Activated T-helper 1 cell treated with anti-CD3 and anti-CD28 coated beads, Interleukin-12 subunit alpha, Interleukin-12 subunit beta, Interleukin-2, Interleukin-4 antibody, amounts not matched to agents 30 ng/mL and 10 ng/mL and 1 ng/mL, durations not matched to agents 14 hours and 24 hours and 36 hours (primary cell): Measurements from ENCODE around the gene OR51B2. TPM values are rescaled to one million over a fixed set of nuclear protein-coding genes. Genes with fewer than 3 reads are reported as not detected.
"Not testable (repeated sequence)": the region's sequence is repeated elsewhere in the genome, so short reads cannot be mapped to it uniquely, and the experiment has no call there.

Experiments
- DNase-seq: peaks from one replicate; pipeline ENCODE4 v3.0.0; 2021; ENCODE audit warnings: low spot score
- H3K27ac Mint-ChIP-seq: one replicate; pipeline ENCODE4 v1.8.0; 2021; ENCODE audit warnings: mild to moderate bottlenecking, mixed read lengths
- H3K27me3 Mint-ChIP-seq: one replicate; pipeline ENCODE4 v1.8.0; 2022; ENCODE audit warnings: mild to moderate bottlenecking, moderate library complexity, mixed read lengths; ENCODE audit not compliant: insufficient read depth
- H3K36me3 Mint-ChIP-seq: one replicate; pipeline ENCODE4 v1.8.0; 2021; ENCODE audit warnings: low read depth, mixed read lengths
- H3K4me1 Mint-ChIP-seq: one replicate; pipeline ENCODE4 v1.8.0; 2021; ENCODE audit warnings: low read depth, mixed read lengths
- H3K4me3 Mint-ChIP-seq: one replicate; pipeline ENCODE4 v1.8.0; 2021; ENCODE audit warnings: mild to moderate bottlenecking, moderate library complexity, mixed read lengths
- H3K9me3 Mint-ChIP-seq: one replicate; pipeline ENCODE4 v1.8.0; 2021; ENCODE audit warnings: mixed read lengths
- intact Hi-C: fragments of 100-400 bp; cut with micrococcal nuclease; formaldehyde crosslinking; loops from one replicate; pipeline ENCODE4 v1.15.1; 2024
- total RNA-seq: library from RNA; stranded (reverse); gene quantifications from 2 replicates; pipeline ENCODE4 v1.2.3, GENCODE V29; 2022

The OR51B2 gene
- not detected in 2 replicates for total RNA-seq

- intact Hi-C loops: no loop called here
- Mint-ChIP-seq H3K27ac (no peak within 1 kb of the TSS), H3K27me3 (peaks cover 2% of the 10 kb centered on the region), H3K9me3 (no peaks in the 10 kb centered on the region), H3K36me3 (no peaks in the 10 kb centered on the region), H3K4me3 (no peak within 1 kb of the TSS), H3K4me1 (no peaks in the 10 kb centered on the region)
- no peak for DNase-seq
Observed at GRCh38 chr11:5324197-5324596, at the start of gene OR51B2. Gene OR51B2, minus strand, starts transcription at chr11:5324297. Its CDS starts 0 bp downstream, at chr11:5324297.

GRCh38 chr11:5369789-5370188, 45.7 kb upstream of the OR51B2 start:
- DNase-seq: no peak
- intact Hi-C loops: no loop called here
- peaks cover 4% of the 10 kb centered on the region for H3K27me3 Mint-ChIP-seq
- no peaks in the 10 kb centered on the region for H3K4me1 Mint-ChIP-seq
- H3K4me3 Mint-ChIP-seq: no peak overlapping the region
- H3K36me3 Mint-ChIP-seq: no peaks in the 10 kb centered on the region
- H3K27ac Mint-ChIP-seq: no peak overlapping the region
- H3K9me3 Mint-ChIP-seq: no peaks in the 10 kb centered on the region

- peaks cover 6% of the 10 kb centered on the region for H3K27me3 Mint-ChIP-seq
- H3K9me3 Mint-ChIP-seq: no peaks in the 10 kb centered on the region
- H3K36me3 Mint-ChIP-seq: no peaks in the 10 kb centered on the region
- no peak overlapping the region for H3K27ac Mint-ChIP-seq
- H3K4me1 Mint-ChIP-seq: no peaks in the 10 kb centered on the region
- H3K4me3 Mint-ChIP-seq: no peak overlapping the region
- intact Hi-C loops: no loop called here
- DNase-seq: no peak
Observed at GRCh38 chr11:5368502-5369043, 44.5 kb upstream of the OR51B2 start.

GRCh38 chr11:5367448-5368074, 43.5 kb upstream of the OR51B2 start:
- H3K4me1 Mint-ChIP-seq: no peaks in the 10 kb centered on the region
- DNase-seq: no peak
- H3K4me3 Mint-ChIP-seq: no peak overlapping the region
- no peaks in the 10 kb centered on the region for H3K9me3 Mint-ChIP-seq
- peaks cover 6% of the 10 kb centered on the region for H3K27me3 Mint-ChIP-seq
- H3K36me3 Mint-ChIP-seq: no peaks in the 10 kb centered on the region
- no peak overlapping the region for H3K27ac Mint-ChIP-seq
- intact Hi-C loops: no loop called here

GRCh38 chr11:5366856-5367255, 42.8 kb upstream of the OR51B2 start:
- Mint-ChIP-seq H3K36me3 (no peaks in the 10 kb centered on the region), H3K4me1 (no peaks in the 10 kb centered on the region), H3K4me3 (no peak overlapping the region), H3K27me3 (peaks cover 5% of the 10 kb centered on the region), H3K9me3 (no peaks in the 10 kb centered on the region), H3K27ac (no peak overlapping the region)
- no peak for DNase-seq
- intact Hi-C loops: no loop called here

GRCh38 chr11:5366365-5366764, 42.3 kb upstream of the OR51B2 start:
- H3K4me3 Mint-ChIP-seq, DNase-seq, H3K9me3 Mint-ChIP-seq, H3K36me3 Mint-ChIP-seq, H3K4me1 Mint-ChIP-seq, H3K27ac Mint-ChIP-seq, H3K27me3 Mint-ChIP-seq, intact Hi-C loops: not testable (repeated sequence)

GRCh38 chr11:5364214-5364613, 40.1 kb upstream of the OR51B2 start:
- Mint-ChIP-seq H3K4me1 (no peaks in the 10 kb centered on the region), H3K27me3 (peaks cover 4% of the 10 kb centered on the region), H3K4me3 (no peak overlapping the region), H3K27ac (no peak overlapping the region), H3K9me3 (no peaks in the 10 kb centered on the region), H3K36me3 (no peaks in the 10 kb centered on the region)
- intact Hi-C loops: no loop called here
- no peak for DNase-seq

GRCh38 chr11:5363679-5364078, 39.6 kb upstream of the OR51B2 start:
- H3K4me3 Mint-ChIP-seq: no peak overlapping the region
- no peaks in the 10 kb centered on the region for H3K4me1 Mint-ChIP-seq
- H3K27ac Mint-ChIP-seq: no peak overlapping the region
- intact Hi-C loops: no loop called here
- H3K27me3 Mint-ChIP-seq: peaks cover 4% of the 10 kb centered on the region
- no peak for DNase-seq
- H3K36me3 Mint-ChIP-seq: no peaks in the 10 kb centered on the region
- no peaks in the 10 kb centered on the region for H3K9me3 Mint-ChIP-seq

- Mint-ChIP-seq H3K4me1 (no peaks in the 10 kb centered on the region), H3K27ac (no peak overlapping the region), H3K4me3 (no peak overlapping the region), H3K27me3 (peaks cover 2% of the 10 kb centered on the region), H3K36me3 (no peaks in the 10 kb centered on the region), H3K9me3 (no peaks in the 10 kb centered on the region)
- intact Hi-C loops: no loop called here
- no peak for DNase-seq
Observed at GRCh38 chr11:5362017-5362625, 38.0 kb upstream of the OR51B2 start.

- H3K27ac Mint-ChIP-seq, DNase-seq, H3K4me1 Mint-ChIP-seq, H3K27me3 Mint-ChIP-seq, H3K9me3 Mint-ChIP-seq, H3K4me3 Mint-ChIP-seq, intact Hi-C loops, H3K36me3 Mint-ChIP-seq: not testable (repeated sequence)
Observed at GRCh38 chr11:5356031-5356430, 31.9 kb upstream of the OR51B2 start.

- intact Hi-C loops: no loop called here
- Mint-ChIP-seq H3K9me3 (no peaks in the 10 kb centered on the region), H3K36me3 (no peaks in the 10 kb centered on the region), H3K27ac (no peak within 1 kb of the TSS), H3K4me1 (no peaks in the 10 kb centered on the region), H3K4me3 (no peak within 1 kb of the TSS), H3K27me3 (no peaks in the 10 kb centered on the region)
- no peak for DNase-seq
Observed at GRCh38 chr11:5351208-5351607, 27.1 kb upstream of the OR51B2 start, which contains the start of gene OR51B6. Gene OR51B6, plus strand, starts transcription at chr11:5351508. Its CDS starts 0 bp downstream, at chr11:5351508.

GRCh38 chr11:5349550-5349949, 25.5 kb upstream of the OR51B2 start:
- H3K4me1 Mint-ChIP-seq: no peaks in the 10 kb centered on the region
- intact Hi-C loops: no loop called here
- no peak overlapping the region for H3K27ac Mint-ChIP-seq
- H3K4me3 Mint-ChIP-seq: no peak overlapping the region
- no peaks in the 10 kb centered on the region for H3K27me3 Mint-ChIP-seq
- H3K36me3 Mint-ChIP-seq: no peaks in the 10 kb centered on the region
- no peaks in the 10 kb centered on the region for H3K9me3 Mint-ChIP-seq
- no peak for DNase-seq

GRCh38 chr11:5348551-5349194, 24.6 kb upstream of the OR51B2 start:
- Mint-ChIP-seq H3K36me3 (no peaks in the 10 kb centered on the region), H3K4me3 (no peak overlapping the region), H3K9me3 (no peaks in the 10 kb centered on the region), H3K27ac (no peak overlapping the region), H3K4me1 (no peaks in the 10 kb centered on the region), H3K27me3 (no peaks in the 10 kb centered on the region)
- intact Hi-C loops: no loop called here
- no peak for DNase-seq
